Measurements from ENCODE around the gene F8A2. TPM values are rescaled to one million over a fixed set of nuclear protein-coding genes. Genes with fewer than 3 reads are reported as not detected.

F8A2 gene
- total RNA-seq, 2 donors from 2014 or later, result not detected

Other genes starting within 250 kb of the F8A2 start
- gene VBP1, start 165.6 kb upstream of the F8A2 start, total RNA-seq, result 10 to 100 TPM; 59.6 to 95.6 TPM
- 10 to 100 TPM; 10.2 to 10.3 TPM for gene RAB39B, start 117.6 kb upstream of the F8A2 start, total RNA-seq
- under 1 TPM in 1 of 2 donors, not detected in 1; 0.74 TPM for gene CLIC2, start 47.5 kb upstream of the F8A2 start, total RNA-seq
- 10 to 100 TPM; 13.6 to 25.8 TPM for gene F8A3, start 76.5 kb downstream of the F8A2 start, total RNA-seq
- gene SPRY3, start 230.5 kb downstream of the F8A2 start, total RNA-seq, result under 1 TPM; 0.50 to 0.52 TPM
- 10 to 100 TPM; 11.2 to 16.7 TPM for gene TMLHE, start 230.9 kb downstream of the F8A2 start, total RNA-seq

Measured in activated T-helper 17 cell treated with anti-CD3 and anti-CD28 coated beads, Interleukin-2, amount 50 U/mL, for 72 hours (primary cell).